GM19468 (cell line): Measurements from ENCODE around the gene SPDYE2B.
"Not testable (repeated sequence)": the region's sequence is repeated elsewhere in the genome, so short reads cannot be mapped to it uniquely, and the experiment has no call there.

Experiments
- ATAC-seq: cut with Tn5 transposase; IDR thresholded peaks from one replicate; pipeline ENCODE4 v1.9.1; 2021; ENCODE audit warnings: mild to moderate bottlenecking, moderate library complexity, moderate number of reproducible peaks; ENCODE audit not compliant: unreplicated experiment; ENCODE audit errors: extremely low read depth

SPDYE2B gene

GRCh38 chr7:102638848-102639247, 11.3 kb upstream of the SPDYE2B start:
- not testable (repeated sequence) for ATAC-seq

GRCh38 chr7:102642691-102643090, 7.4 kb upstream of the SPDYE2B start, which contains the start of gene UPK3BL1:
UPK3BL1 (minus strand) TSS chr7:102642791; CDS start chr7:102642741, 50 bp downstream.
- ATAC-seq = not testable (repeated sequence)

GRCh38 chr7:102643404-102643803, 6.7 kb upstream of the SPDYE2B start:
- not testable (repeated sequence) for ATAC-seq

GRCh38 chr7:102647813-102648212, 2.3 kb upstream of the SPDYE2B start:
- ATAC-seq = not testable (repeated sequence)

- ATAC-seq = not testable (repeated sequence)
These were observed 14.6 kb downstream of the SPDYE2B start for GRCh38 chr7:102664765-102665164.

- not testable (repeated sequence) for ATAC-seq
These were observed 16.7 kb downstream of the SPDYE2B start for GRCh38 chr7:102666850-102667249.

GRCh38 chr7:102667523-102667922, 17.4 kb downstream of the SPDYE2B start:
- ATAC-seq = not testable (repeated sequence)

GRCh38 chr7:102671166-102671955, 21.2 kb downstream of the SPDYE2B start, which contains the start of gene POLR2J2:
POLR2J2 (minus strand) TSS chr7:102671663; CDS start chr7:102671601, 62 bp downstream.
- ATAC-seq = peak; percentile 65

- ATAC-seq = peak; percentile 10
These were observed 21.8 kb downstream of the SPDYE2B start for GRCh38 chr7:102671956-102672307.

- ATAC-seq = not testable (repeated sequence)
These were observed 23.4 kb downstream of the SPDYE2B start for GRCh38 chr7:102673447-102674067.

GRCh38 chr7:102675545-102675944, 25.4 kb downstream of the SPDYE2B start:
- not testable (repeated sequence) for ATAC-seq

GRCh38 chr7:102680780-102681179, 30.7 kb downstream of the SPDYE2B start:
- ATAC-seq = not testable (repeated sequence)

GRCh38 chr7:102682560-102682959, 32.4 kb downstream of the SPDYE2B start:
- ATAC-seq = not testable (repeated sequence)

GRCh38 chr7:102688299-102689036, 38.3 kb downstream of the SPDYE2B start:
- ATAC-seq = not testable (repeated sequence)

- peak; percentile 45 for ATAC-seq
These were observed 39.5 kb downstream of the SPDYE2B start for GRCh38 chr7:102689436-102690282.

GRCh38 chr7:102690602-102691001, 40.5 kb downstream of the SPDYE2B start:
- ATAC-seq = not testable (repeated sequence)

- ATAC-seq = not testable (repeated sequence)
These were observed 43.9 kb downstream of the SPDYE2B start for GRCh38 chr7:102694008-102694407.

- not testable (repeated sequence) for ATAC-seq
These were observed 45.0 kb downstream of the SPDYE2B start for GRCh38 chr7:102695033-102695552.

- ATAC-seq = not testable (repeated sequence)
These were observed 45.9 kb downstream of the SPDYE2B start for GRCh38 chr7:102696009-102696408.
